ENCODE measurements around the gene SERTAD3.

SERTAD3 gene

GRCh38 chr19:40474737-40475136 is 30.6 kb upstream of the SERTAD3 start:
- ChIA-PET CTCF (no interaction called here), POLR2A (ENCODE audit: low non-redundant PET) (no interaction called here)
- H3K27ac ChIP-seq = no peak overlapping the region
- DNase-seq (ENCODE audit: low spot score) = no peak
- TF ChIP-seq CTCF (conservative IDR thresholded peaks at IDR 0.05; ENCODE audit: low read depth) = no peak

DNA sequence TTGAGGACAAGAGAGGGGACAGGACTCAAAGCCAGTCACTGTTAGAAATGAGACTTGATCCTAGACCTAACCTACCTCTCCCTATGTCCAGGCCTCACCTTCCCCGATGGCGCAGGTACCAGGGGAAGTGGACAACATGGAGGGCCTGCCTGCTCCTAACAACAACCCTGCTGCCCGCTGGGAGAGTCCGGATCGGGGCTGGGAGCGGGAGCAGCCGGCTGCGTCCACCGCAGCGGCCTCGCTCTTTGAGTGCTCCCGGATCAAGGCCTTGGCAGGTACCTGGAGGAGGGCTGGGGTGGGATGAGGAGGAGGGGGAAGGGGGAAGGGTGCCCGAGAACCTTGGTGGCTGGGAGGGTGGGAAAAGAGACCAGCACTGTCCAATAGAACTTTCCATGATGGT is 28.4 kb upstream of the SERTAD3 start:
- TF ChIP-seq CTCF (conservative IDR thresholded peaks at IDR 0.05; ENCODE audit: low read depth) = no peak
- POLR2A ChIA-PET (ENCODE audit: low non-redundant PET) = no interaction called here
- DNase-seq (ENCODE audit: low spot score) = no peak
- H3K27ac ChIP-seq = no peak overlapping the region
- CTCF ChIA-PET = no interaction called here

- no peak for TF ChIP-seq CTCF (conservative IDR thresholded peaks at IDR 0.05; ENCODE audit: low read depth)
- CTCF ChIA-PET = no interaction called here
- no peak overlapping the region for H3K27ac ChIP-seq
- POLR2A ChIA-PET (ENCODE audit: low non-redundant PET) = no interaction called here
- DNase-seq (ENCODE audit: low spot score) = no peak
These were observed 27.0 kb upstream of the SERTAD3 start for GRCh38 chr19:40471111-40471510.

DNA sequence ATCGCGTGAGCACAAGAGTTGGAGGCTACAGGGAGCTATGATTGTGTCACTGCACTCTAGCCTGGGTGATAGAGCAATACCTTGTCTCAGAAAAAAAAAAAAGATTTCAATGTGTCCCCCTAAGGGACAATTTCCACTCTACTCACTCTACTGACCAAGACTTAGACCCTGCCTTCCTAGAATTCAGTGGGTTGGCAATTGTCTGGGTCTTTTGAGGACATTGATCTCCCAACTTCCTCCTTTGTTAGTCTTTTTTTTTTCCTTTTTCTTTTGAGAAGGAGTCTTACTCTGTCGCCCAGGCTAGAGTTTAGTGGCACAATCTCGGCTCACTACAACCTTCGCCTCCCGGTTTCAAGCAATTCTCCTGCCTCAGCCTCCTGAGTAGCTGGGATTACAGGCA is 24.9 kb upstream of the SERTAD3 start:
- CTCF ChIA-PET = no interaction called here
- POLR2A ChIA-PET (ENCODE audit: low non-redundant PET) = interaction anchor here (0.6 kb wide), 1 partner anchor 31 kb away, joined by 6 read pairs; no protein-coding TSS in a partner anchor
- no peak for DNase-seq (ENCODE audit: low spot score)
- TF ChIP-seq CTCF (conservative IDR thresholded peaks at IDR 0.05; ENCODE audit: low read depth) = no peak
- no peak overlapping the region for H3K27ac ChIP-seq

GRCh38 chr19:40466985-40467734 is 23.0 kb upstream of the SERTAD3 start, which contains the start of gene SPTBN4:
SPTBN4 (plus strand) TSS chr19:40467001; CDS start chr19:40472622, 5,621 bp downstream.
- peak within 1 kb of the TSS; percentile 85; the same call in 1 of the 2 replicates for H3K27ac ChIP-seq
- DNase-seq (ENCODE audit: low spot score) = no peak
- no peak for TF ChIP-seq CTCF (conservative IDR thresholded peaks at IDR 0.05; ENCODE audit: low read depth)
- POLR2A ChIA-PET (ENCODE audit: low non-redundant PET) = no interaction called here
- CTCF ChIA-PET = no interaction called here

- no peak for DNase-seq (ENCODE audit: low spot score)
- ChIA-PET CTCF (no interaction called here), POLR2A (ENCODE audit: low non-redundant PET) (interaction anchor here (0.5 to 1.0 kb wide), 2 partner anchors 45 to 187 kb away, joined by 3 read pairs; no protein-coding TSS in a partner anchor)
- peak overlapping the region; percentile 85; the same call in 1 of the 2 replicates for H3K27ac ChIP-seq
- TF ChIP-seq CTCF (conservative IDR thresholded peaks at IDR 0.05; ENCODE audit: low read depth) = no peak
These were observed 22.3 kb upstream of the SERTAD3 start for GRCh38 chr19:40466219-40466984.
